ENCODE data around the gene RTN1.

Gene RTN1, protein sequence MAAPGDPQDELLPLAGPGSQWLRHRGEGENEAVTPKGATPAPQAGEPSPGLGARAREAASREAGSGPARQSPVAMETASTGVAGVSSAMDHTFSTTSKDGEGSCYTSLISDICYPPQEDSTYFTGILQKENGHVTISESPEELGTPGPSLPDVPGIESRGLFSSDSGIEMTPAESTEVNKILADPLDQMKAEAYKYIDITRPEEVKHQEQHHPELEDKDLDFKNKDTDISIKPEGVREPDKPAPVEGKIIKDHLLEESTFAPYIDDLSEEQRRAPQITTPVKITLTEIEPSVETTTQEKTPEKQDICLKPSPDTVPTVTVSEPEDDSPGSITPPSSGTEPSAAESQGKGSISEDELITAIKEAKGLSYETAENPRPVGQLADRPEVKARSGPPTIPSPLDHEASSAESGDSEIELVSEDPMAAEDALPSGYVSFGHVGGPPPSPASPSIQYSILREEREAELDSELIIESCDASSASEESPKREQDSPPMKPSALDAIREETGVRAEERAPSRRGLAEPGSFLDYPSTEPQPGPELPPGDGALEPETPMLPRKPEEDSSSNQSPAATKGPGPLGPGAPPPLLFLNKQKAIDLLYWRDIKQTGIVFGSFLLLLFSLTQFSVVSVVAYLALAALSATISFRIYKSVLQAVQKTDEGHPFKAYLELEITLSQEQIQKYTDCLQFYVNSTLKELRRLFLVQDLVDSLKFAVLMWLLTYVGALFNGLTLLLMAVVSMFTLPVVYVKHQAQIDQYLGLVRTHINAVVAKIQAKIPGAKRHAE
- long read RNA-seq: 0 reads

DNA sequence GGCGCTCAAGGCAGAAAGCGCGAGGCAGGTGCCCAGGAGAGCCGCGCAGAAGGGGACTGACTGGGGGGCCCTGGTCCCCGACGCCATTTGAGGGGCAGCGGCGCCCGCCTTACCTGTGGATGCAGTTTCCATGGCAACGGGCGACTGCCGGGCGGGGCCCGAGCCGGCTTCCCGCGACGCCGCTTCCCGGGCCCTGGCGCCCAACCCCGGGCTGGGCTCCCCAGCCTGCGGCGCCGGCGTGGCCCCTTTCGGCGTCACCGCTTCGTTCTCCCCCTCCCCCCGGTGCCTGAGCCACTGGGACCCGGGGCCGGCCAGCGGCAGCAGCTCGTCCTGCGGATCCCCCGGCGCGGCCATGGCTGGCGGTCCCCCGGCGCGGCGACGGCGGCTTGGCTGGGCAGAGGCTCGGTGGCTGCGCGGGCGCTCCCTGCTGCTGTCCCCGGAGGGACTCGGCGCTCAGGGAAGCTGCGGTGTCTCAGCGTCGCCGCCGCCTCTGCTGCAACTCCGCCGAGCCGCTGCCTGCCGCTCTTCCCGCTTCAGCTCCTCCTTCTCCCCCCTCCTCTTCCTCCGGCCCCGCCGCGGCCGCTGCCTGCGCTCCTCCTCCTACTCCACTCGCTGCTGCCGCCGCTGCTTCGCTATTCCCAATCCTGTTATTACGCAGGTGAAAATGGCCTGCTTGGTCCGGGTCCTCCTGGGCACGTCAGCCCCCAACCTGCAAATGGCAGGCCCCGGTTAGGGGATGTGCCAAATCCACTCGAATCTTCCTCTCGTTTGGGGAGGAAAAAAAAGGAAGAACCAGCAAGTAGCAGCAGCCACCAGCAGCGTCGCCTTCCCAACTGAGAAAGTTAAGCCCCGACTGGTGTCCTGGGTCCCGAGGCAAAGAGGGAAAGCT lies at the start of gene RTN1:
TSS of gene RTN1 (minus strand) at position 500 of the 889 bp plus-strand sequence. CDS start at position 354, 146 bp downstream.
- Histone ChIP-seq H3K4me3 (replicated peaks; ENCODE audit: insufficient read depth, low read length) (peak within 1 kb of the TSS; percentile 49), H3K27ac (replicated peaks) (no peak within 1 kb of the TSS), H3K27me3 (ENCODE audit: insufficient read depth, poor library complexity, severe bottlenecking) (peaks cover 40% of the 10 kb centered on the region)
- TF ChIP-seq SPI1 (IDR thresholded peaks at IDR 0.05; ENCODE audit: borderline replicate concordance, low read depth): no peak
- TF ChIP-seq GABPA (IDR thresholded peaks at IDR 0.05; ENCODE audit: low read depth): no peak
- TF ChIP-seq, protein P1, sequence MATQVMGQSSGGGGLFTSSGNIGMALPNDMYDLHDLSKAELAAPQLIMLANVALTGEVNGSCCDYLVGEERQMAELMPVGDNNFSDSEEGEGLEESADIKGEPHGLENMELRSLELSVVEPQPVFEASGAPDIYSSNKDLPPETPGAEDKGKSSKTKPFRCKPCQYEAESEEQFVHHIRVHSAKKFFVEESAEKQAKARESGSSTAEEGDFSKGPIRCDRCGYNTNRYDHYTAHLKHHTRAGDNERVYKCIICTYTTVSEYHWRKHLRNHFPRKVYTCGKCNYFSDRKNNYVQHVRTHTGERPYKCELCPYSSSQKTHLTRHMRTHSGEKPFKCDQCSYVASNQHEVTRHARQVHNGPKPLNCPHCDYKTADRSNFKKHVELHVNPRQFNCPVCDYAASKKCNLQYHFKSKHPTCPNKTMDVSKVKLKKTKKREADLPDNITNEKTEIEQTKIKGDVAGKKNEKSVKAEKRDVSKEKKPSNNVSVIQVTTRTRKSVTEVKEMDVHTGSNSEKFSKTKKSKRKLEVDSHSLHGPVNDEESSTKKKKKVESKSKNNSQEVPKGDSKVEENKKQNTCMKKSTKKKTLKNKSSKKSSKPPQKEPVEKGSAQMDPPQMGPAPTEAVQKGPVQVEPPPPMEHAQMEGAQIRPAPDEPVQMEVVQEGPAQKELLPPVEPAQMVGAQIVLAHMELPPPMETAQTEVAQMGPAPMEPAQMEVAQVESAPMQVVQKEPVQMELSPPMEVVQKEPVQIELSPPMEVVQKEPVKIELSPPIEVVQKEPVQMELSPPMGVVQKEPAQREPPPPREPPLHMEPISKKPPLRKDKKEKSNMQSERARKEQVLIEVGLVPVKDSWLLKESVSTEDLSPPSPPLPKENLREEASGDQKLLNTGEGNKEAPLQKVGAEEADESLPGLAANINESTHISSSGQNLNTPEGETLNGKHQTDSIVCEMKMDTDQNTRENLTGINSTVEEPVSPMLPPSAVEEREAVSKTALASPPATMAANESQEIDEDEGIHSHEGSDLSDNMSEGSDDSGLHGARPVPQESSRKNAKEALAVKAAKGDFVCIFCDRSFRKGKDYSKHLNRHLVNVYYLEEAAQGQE (IDR thresholded peaks at IDR 0.05; ENCODE audit: insufficient replicate concordance, low read depth): no peak
- no peak for TF ChIP-seq CTCF (IDR thresholded peaks at IDR 0.05; ENCODE audit: insufficient read depth, low read length)
- no peak for TF ChIP-seq POLR2AphosphoS5 (IDR thresholded peaks at IDR 0.05; ENCODE audit: low read depth)
- peak in 1 of 2 experiments; percentile 67 for DNase-seq (ENCODE audit: low read depth in 1 of 2, low spot score in 1 of 2)

DNA sequence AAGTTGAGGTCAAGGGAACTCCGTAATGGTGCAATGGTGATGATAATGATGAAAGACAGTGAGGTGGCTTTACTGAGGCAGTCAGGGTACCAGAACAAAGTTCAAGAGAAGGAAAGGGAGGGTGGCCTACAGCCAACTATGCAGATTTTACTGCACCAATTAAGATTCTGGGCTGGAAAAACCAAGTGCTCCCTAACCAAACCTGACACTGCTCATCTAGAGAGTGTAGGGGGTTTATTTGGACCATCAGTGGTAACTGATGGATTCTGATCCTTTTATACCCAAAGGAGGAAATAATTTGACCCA lies 49.8 kb upstream of the RTN1 start:
- DNase-seq (ENCODE audit: low read depth in 1 of 2, low spot score in 1 of 2): no peak
- Histone ChIP-seq H3K27me3 (ENCODE audit: insufficient read depth, poor library complexity, severe bottlenecking) (peaks cover 37% of the 10 kb centered on the region), H3K27ac (replicated peaks) (no peak overlapping the region), H3K4me3 (replicated peaks; ENCODE audit: insufficient read depth, low read length) (no peak overlapping the region)
- TF ChIP-seq GABPA (IDR thresholded peaks at IDR 0.05; ENCODE audit: low read depth) (no peak), SPI1 (IDR thresholded peaks at IDR 0.05; ENCODE audit: borderline replicate concordance, low read depth) (no peak), POLR2AphosphoS5 (IDR thresholded peaks at IDR 0.05; ENCODE audit: low read depth) (no peak), CTCF (IDR thresholded peaks at IDR 0.05; ENCODE audit: insufficient read depth, low read length) (no peak)
- TF ChIP-seq, protein P1 (IDR thresholded peaks at IDR 0.05; ENCODE audit: insufficient replicate concordance, low read depth): no peak

DNA sequence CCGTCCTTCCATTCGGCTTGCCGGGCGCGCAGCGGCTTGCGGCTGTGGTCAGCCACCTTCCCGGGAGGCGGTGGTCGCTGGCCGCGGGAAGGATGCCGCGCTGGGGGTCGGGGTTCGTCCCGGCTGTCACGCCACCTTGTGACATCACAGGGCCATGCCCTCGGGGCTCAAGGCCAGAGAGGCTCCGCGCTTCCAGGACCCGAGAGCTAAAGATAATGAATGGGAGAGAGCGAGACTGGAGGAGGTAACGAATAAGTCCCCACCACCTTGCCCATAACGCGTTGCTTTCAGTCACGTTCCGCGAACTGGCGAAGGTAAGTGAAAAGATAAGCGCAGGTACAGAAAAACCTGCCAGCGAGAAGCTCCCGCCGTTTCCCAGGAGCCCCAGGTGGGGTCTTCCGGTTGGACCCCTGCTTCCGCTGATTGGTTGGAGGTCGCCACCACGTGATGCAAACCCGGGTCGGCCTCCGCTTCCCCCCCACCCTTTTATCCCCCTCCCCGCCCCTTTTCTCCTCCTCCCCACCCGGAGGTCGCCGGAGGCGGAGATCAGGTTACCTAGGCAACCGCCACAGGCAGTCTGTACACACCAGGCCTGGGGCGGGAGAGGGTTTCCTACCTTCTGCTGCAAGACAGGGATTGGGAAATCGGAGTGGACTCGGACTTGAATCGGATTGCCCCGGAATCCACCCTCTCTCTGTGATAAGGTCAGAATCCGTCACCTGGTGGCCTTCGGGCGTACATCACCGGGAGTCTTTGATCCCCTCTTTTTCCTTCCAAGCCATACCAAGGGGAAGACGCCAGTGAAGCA lies 49.2 kb upstream of the RTN1 start, which contains the start of gene LRRC9:
TSS of gene LRRC9 (plus strand) at position 575 of the 808 bp plus-strand sequence.
- H3K27ac ChIP-seq (replicated peaks): no peak within 1 kb of the TSS
- peaks cover 37% of the 10 kb centered on the region for H3K27me3 ChIP-seq (ENCODE audit: insufficient read depth, poor library complexity, severe bottlenecking)
- no peak within 1 kb of the TSS for H3K4me3 ChIP-seq (replicated peaks; ENCODE audit: insufficient read depth, low read length)
- TF ChIP-seq, protein P1 (IDR thresholded peaks at IDR 0.05; ENCODE audit: insufficient replicate concordance, low read depth): no peak
- TF ChIP-seq SPI1 (IDR thresholded peaks at IDR 0.05; ENCODE audit: borderline replicate concordance, low read depth) (no peak), POLR2AphosphoS5 (IDR thresholded peaks at IDR 0.05; ENCODE audit: low read depth) (no peak), GABPA (IDR thresholded peaks at IDR 0.05; ENCODE audit: low read depth) (no peak), CTCF (IDR thresholded peaks at IDR 0.05; ENCODE audit: insufficient read depth, low read length) (no peak)
- peak in 1 of 2 experiments; percentile 7 for DNase-seq (ENCODE audit: low read depth in 1 of 2, low spot score in 1 of 2)

All from HL-60 (cell line).